PFSK-1 (cell line): ENCODE results near the gene DNAH17.

Source experiments
- POLR2AphosphoS5 ChIP-seq: IDR thresholded peaks from 2 replicates; pipeline ENCODE4 v1.6.1; 2012; ENCODE audit warnings: low read depth, mild to moderate bottlenecking, control low read depth, low read length, moderate library complexity
- TAF1 ChIP-seq: IDR thresholded peaks from 2 replicates; pipeline ENCODE4 v1.6.1; 2012; ENCODE audit warnings: low read length, control low read depth, borderline replicate concordance; ENCODE audit not compliant: insufficient read depth
- TF ChIP-seq, protein P1 (sequence below), 2 experiments: IDR thresholded peaks; 2 replicates each; pipeline versions ENCODE4 v1.6.1 to v1.8.0; 2011 to 2012; ENCODE audit warnings: low read depth in 2 of 2, low read length in 2 of 2, control low read depth in 1 of 2, inconsistent platforms in 1 of 2, mild to moderate bottlenecking in 1 of 2, moderate library complexity in 1 of 2; ENCODE audit not compliant: insufficient read depth in 1 of 2

DNA sequence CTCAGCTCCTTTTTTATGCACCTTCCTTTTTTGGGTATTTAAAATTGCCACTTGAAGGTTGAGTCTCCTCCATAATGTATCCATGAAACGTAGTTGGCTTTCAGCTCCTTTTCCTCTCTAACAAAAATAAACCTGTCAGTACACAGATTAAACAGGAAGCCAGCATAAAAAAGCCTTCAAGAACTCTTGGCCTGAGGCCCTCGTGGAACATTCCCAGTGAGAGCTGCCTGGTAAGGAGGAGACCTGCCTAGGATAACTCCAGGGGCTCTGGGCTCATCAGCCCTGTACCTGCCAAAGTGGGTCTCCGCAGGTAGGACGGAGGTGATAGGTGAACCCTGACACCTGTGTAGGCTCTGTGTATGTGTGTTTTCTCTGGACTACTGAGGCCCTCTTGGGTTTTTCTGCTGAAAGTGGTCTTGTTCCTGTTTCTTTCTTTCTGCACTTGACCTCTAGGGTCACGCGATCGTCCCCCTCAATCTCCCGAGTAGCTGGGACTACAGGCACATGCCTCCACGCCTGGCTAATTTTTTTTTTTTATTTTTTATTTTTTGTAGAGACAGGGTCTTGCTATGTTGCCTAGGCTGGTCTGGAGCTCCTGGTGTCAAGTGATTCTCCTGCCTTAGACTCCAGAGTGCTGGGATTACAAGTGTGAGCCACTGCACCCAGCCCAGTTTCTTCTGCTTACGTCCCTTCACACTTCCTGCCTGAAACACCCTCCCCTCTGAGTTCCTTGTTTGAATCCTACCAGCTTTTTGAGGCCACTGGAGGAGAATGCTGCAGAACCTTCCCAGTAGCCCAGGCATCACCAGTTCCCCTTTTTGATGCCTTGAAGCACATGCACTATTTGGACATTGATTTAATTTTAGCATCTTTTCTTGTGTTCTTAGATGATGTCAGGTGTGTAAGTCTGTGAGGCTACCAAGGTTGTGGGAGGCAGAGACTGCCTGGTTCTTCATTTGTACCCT, 188.9 kb downstream of the DNAH17 start:
- TF ChIP-seq TAF1 (no peak), POLR2AphosphoS5 (no peak)
- TF ChIP-seq, protein P1, sequence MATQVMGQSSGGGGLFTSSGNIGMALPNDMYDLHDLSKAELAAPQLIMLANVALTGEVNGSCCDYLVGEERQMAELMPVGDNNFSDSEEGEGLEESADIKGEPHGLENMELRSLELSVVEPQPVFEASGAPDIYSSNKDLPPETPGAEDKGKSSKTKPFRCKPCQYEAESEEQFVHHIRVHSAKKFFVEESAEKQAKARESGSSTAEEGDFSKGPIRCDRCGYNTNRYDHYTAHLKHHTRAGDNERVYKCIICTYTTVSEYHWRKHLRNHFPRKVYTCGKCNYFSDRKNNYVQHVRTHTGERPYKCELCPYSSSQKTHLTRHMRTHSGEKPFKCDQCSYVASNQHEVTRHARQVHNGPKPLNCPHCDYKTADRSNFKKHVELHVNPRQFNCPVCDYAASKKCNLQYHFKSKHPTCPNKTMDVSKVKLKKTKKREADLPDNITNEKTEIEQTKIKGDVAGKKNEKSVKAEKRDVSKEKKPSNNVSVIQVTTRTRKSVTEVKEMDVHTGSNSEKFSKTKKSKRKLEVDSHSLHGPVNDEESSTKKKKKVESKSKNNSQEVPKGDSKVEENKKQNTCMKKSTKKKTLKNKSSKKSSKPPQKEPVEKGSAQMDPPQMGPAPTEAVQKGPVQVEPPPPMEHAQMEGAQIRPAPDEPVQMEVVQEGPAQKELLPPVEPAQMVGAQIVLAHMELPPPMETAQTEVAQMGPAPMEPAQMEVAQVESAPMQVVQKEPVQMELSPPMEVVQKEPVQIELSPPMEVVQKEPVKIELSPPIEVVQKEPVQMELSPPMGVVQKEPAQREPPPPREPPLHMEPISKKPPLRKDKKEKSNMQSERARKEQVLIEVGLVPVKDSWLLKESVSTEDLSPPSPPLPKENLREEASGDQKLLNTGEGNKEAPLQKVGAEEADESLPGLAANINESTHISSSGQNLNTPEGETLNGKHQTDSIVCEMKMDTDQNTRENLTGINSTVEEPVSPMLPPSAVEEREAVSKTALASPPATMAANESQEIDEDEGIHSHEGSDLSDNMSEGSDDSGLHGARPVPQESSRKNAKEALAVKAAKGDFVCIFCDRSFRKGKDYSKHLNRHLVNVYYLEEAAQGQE (IDR thresholded peaks at IDR 0.05; ENCODE audit: insufficient read depth in 1 of 2, low read depth in 2 of 2, low read length in 2 of 2) = no peak
